NCI-H2196 treated with DMSO at 0.1 percent for 48 hours (cell line): ENCODE data around the gene ABLIM1.

Source experiments
- DNase-seq: peaks from one replicate; lab custom pipeline; 2025; ENCODE audit not compliant: unreplicated experiment; lab: John Stamatoyannopoulos, UW

Gene ABLIM1

DNA sequence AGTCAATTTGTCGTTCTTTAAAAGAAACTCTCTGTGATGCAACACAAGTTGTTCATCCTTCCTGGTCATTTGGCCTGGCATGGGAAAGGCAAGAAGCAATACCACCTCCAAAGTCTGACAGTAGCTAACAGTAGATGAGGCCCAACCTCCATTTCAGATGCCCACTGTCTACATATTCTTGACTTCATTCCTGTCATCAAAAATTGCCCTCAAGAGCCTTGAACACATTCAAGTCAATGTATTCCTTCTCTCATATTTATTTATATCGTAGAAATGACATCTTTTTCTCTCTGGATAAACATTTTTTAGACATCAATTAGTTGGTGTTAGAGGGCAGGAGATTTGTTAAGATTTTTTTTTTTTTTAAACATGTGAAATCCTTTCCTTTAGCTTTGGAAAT lies 33.7 kb downstream of the ABLIM1 start:
- no peak for DNase-seq

DNA sequence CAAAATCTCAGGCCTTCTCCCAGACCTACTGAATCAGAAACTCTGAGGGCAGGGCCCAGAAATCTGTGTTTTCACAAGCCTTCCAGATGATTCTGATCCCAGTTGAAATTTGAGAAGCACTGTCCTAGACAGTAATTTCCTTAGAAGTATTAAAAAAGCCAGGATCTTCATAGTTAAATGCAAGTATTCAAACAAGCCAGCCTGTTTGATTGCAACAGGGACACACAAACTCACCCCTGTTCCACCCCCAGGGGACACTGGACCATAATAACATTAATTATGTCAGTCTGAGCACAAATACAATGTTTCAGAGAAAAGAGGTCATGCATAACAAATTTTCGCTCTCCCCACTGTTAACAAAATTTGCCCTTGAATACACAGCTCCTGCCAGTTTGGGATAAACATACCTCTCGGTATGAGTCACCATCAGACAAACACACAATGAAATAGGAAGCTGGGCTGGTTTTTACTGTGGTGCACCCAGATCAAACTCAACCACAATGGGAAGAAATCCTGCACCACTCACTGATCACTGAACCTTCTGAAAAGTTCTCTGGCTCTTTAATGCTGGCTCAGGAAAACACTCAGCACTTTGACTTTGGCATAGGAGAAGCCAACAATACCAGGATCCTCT lies 34.3 kb downstream of the ABLIM1 start:
- DNase-seq: peak; percentile 3

DNA sequence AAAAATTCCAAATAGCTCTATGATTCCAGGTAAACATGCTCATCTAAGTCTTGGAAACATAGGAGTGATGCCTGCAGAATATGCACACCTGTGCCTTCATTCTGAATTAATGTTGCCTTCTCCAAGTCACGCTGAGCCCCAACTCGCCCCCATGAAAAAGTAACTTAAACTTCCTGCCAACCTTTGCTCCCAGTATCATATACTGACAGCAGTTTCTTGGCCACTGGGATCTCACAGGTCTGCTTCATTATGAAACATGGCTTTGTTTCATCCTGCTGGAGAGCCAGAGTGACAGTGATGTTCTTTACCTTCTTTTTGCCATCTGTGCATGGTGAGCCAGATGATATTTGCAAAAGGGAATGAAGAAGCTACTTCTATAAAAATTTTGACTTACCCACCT lies 34.9 kb downstream of the ABLIM1 start:
- DNase-seq: no peak

DNA sequence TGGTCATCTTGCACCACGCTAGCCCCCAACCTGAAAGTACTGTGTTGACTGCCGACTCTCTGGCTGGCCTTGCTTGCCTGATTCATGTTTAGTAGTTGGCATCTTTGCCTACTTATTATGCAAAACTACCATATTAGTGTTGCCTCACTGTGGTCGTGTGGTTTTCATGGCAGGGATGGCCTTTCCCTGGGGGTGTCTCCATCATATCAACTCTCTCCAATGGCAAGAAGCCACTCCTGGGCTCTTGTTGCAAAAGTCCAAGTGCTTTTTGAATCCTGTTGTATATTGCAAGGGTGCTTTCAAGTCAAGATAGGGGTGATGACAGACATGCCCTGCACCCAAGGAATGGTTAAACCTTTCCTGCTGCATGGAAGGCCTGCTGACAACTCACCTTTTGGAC lies 39.4 kb downstream of the ABLIM1 start:
- DNase-seq: no peak

DNA sequence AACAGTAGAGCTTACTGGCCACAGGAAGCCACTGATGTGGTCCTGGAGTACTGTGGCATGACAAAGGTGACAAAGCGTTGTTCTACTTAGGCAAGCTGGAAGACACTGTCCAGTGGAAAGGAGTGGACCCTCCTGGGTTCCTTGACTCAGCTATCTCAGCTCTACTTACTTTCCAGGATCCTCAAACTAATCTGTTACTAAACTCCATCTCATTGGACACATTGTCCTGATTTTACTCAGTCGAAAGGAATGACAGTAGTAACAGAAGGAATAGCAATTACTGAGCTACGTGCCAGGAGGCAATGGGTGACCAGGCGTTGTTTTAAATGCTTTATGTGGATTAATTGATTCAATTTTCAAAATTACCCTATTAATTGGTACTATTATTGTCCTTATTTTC lies 41.6 kb downstream of the ABLIM1 start:
- no peak for DNase-seq

DNA sequence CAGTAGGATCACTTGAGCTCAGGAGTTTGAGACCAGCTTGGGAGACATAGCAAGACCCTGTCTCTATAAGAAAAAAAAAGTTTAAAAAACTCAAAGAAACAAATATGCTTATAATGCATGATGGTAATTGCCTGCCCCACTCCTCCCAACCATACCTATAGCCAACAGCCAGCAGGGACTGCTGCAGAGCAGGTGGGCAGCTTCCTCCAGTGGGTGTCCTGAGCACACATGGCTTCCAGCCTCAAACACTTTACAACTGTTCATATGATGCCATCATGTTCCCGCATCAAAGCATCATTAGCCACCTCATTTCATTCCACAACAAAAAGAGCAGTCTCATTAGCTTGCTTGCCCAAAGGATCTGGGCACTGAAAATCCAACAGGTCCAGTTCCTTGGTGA lies 42.0 kb downstream of the ABLIM1 start:
- DNase-seq: no peak

DNA sequence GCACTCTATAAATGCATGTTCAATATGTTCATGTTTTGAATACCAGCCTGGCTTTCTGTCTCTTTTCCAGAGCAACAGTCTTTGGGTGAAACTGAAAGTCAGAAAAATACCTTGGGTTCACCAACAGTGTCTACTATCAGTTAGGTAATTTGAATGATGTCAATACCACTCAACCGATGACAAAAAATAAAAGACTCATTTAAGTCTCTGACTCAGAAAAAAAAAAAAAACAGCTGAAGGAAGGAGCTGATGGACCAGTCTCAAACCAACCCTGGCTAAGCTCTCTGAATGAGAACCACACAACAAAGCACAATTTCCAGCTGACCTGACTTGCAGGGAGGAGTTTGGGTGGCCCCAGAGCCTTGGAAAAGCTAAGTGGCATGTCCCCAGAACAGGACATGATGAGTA lies 42.5 kb downstream of the ABLIM1 start:
- no peak for DNase-seq

DNA sequence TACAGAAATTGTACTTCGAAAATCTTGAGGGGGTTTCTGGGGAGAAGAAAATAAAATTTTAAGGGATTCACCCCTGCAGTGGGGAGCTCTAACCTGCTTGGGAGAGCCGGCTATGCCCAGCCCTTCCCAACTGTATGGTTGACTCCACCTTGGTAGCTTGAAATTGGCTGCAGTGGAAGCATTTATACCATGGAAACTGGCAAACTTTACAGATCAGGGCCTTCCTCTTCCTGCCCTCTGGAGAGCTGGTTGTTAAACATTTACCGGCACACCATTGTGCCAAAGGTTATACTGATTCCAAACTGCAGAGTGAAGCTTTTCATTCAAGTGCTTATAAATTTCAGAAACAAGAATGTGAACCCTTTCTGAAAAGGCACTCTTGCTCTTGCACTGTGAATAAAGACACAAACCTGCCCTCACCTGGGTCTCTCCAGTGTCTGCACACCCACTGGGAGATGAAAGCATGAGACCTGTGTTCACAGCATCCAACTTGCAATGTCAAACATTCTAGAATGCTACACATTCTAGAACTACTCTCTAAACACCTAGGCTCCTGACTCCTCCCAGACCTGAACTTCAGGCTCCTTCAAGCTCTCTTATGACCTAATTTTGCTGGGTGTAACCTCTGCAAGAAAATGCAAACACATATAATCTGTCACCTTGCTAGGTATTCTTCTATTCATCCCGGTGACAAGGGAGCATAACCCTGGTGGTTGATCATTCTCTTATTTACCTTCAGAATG lies 44.7 kb downstream of the ABLIM1 start:
- DNase-seq: no peak

DNA sequence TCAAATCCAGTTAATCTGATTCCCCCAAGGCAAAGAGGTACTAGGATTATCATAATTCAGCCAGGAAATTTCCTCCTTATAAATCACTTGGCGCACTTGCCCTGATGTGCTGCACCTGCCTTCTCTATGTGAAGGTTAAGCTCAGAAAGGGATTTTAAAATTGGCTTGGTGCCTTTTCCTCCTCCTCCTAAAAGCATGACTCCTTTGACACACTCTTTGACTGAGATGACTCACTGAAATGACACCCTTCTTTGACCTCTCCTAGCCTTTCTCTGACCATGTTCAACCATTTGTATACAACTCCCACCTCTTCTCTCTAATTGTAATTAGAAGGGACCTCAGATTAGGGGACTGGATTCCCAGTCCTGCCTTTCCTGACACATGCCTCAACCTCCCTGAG lies 46.5 kb downstream of the ABLIM1 start:
- no peak for DNase-seq

DNA sequence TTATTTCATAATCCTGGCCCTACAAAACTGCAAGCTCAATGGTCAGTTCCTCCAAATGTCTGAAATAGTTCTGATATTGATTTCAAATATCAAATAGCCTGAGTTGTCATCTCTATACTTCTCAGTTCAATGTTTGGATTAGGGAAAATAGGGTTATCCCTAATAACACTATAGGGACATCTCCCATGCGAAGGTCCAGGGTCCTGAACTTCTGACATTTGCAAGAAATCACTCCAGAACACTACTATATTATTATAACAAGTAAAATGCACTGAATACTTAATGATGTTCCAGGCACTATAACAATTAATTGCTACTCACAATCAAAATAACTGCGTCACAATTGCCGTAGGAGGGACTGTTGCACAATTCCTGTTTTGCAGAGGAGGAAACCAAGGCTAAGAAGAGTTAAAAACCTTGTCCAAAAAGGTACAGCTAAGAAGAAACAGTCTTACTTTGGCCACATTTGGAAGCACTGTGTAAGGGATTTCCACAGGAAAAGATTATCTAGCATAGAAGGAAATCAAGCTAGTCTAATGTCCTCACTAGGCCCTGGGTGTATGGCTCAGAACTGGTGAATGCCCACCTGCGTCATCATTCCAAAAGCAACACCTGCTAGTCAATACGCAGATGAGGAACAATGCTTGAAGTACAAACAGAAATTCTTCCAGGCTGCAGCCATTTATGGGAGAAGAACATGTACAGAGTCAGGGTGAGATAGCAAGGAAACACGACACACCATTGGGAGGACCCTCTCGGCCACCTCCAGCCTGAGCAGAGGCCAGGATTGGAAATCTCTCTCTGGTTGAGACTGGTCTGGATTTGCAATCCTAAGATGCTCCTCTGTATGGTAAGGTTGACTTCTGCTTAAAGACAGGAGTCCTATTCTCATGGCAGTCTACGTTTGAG lies 48.3 kb downstream of the ABLIM1 start:
- no peak for DNase-seq

DNA sequence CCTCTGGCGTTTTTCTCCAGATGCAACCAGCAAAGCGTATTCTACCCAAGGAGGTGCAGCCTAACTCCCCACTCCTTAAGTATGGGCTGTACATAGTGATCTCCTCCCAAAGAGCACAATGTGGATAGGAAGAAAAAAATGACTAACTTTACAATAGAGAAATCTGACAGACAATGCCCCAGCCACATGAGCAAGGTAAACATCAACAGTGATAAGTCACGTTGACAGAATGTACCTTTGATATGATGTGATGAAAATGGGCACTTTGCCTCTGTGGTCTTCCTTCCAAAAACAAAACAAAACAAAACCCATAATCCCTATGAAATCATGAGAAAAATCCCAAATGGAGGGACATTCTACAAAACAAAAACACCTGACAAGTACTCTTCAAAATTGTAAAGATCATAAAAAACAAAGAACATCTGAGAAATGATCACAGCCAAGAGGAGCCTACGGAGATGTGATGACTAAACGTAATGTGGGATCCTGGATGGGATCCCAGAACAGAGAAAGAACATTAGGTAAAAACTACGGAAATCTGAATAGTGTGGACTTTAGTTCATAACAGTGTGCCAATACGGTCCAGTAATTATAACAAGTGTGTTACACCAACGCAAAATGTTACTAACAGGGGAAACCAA lies 50.6 kb downstream of the ABLIM1 start:
- no peak for DNase-seq

DNA sequence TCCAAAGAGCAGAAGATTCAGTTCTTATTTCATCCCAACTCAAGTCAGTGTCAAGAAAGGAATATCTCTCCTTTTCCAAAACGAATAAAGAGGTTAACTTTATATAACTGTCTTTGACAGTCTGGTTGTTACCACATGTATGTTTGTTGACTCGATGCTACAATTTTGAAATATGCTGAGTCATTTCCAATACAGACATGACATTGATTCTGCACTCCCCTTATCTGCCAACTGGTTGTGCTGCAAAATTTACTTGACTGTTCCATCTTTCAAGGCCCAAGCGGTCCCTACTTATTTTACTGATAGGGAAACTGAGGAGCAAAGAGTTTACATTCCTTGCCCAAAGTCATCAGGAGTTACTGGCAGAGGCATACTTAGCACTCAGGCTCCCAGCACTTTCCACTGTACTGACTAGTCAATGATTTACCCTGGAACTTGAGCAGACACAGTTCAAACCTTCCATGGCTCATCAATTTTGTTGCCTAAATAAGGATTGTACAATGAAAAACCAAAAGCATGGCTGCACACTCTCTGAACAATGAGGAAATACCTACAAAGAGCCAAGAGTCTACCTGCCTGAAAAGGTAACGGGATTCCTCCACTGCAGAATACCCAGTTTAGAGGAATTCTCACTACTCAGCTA lies 52.8 kb downstream of the ABLIM1 start:
- DNase-seq: no peak

DNA sequence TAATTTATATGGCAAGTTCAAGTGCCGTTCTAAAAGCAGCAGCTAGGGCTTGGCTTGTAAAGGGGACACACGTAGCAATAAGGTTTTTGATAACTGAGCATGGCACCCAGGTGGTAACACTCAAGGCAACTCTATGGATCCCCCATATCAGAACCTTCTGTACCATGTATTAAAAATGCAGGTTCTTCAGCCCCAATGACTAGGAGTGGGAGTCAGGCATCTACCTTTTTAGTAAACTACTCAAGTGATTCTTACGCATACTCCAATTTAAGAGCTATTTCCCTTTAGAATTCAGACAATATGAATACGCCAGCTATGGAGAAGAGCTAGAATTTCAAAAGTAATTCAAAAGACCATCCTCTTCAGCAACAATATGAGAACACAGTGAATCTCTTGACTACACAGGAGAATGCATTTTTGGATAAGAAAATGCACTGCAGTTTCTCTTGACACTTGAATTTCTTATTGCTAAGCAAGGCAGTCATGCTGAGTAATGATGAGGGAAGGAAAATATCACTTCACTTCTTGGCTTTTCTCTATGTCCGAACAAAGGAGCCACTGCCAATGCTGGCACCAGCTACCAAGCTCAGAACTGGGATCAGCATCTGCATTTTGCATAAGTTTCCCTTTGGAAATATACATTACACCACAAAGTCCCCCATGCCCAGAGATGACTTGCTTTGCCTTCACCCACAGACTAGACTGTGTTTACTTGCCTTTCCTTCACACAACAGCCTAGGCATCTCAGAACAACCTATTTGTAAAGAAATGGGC lies 53.5 kb downstream of the ABLIM1 start:
- DNase-seq: no peak

DNA sequence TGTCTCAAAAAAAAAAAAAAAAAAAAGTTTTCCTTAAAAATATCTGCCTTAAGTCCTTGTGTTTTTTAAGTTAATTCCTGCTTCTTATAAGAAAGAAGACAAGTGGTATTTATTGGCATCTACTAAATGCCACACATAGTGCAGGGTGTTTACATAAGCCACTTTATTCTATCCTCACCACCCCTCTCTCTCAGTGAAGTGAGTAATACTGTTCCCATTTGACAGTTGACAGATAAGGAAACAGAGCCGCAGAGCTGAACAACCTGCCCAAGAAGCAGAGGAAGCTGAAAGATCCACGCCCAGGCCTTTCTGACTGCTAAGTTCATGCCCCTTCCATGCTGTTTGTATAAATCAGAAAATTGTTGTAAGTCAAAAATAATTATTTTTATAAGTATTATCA lies 54.1 kb downstream of the ABLIM1 start:
- DNase-seq: no peak

DNA sequence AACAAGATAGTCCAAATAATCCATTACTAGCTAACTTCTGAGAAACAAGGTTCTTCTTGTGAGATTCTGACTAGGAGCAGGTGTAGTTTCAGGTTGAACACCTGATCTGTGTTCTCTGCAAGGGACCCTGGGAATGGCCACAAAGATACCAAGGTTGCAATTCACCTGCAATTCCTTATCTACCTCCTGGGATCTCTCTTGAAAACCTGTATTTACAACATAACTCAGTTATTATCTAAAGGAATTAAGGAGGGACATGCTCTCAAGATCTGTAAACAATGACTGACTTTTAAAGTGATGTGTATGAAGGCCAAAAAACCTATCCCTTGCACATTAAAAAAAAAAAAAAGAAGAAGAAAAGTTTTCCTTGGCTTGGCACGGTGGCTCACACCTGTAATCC lies 54.8 kb downstream of the ABLIM1 start:
- DNase-seq: no peak

DNA sequence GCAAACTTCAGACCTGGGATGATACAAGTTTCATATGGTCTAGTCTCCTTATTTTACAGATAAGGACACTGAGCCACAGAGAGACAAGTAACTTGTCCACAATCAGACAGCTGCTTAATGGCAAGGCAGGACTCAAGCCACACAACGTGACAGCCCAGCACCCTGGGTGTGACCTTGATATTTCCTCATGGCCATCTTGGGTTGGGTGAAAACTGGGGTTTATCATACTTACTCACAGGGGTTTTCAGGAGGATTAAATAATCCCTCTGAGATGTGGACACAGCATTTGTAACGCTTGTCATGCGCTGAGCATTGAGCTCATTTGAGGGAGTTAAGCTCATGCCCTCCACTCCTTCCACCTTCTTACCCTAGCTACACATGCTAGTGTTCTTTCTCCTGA lies 58.0 kb downstream of the ABLIM1 start:
- DNase-seq: no peak

DNA sequence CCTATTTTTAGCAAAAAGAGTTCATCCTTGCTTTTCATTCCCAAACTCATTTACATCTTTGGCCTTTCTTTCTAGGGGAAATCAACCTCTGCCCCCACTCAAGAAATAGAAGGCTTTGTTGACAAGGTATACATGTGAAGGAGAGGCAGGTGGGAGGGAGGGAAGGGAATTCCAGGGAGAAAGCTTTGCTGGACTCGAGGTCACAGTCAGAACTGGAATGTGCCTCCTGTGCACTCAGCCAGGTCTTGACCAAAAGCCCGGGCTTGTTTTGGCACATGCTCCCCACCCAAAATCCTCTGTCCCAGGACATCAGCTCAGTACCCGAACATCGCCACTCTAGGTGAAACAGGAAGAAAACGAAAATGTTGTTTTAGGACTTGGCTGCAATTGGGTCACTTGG lies 61.3 kb downstream of the ABLIM1 start:
- DNase-seq: no peak

DNA sequence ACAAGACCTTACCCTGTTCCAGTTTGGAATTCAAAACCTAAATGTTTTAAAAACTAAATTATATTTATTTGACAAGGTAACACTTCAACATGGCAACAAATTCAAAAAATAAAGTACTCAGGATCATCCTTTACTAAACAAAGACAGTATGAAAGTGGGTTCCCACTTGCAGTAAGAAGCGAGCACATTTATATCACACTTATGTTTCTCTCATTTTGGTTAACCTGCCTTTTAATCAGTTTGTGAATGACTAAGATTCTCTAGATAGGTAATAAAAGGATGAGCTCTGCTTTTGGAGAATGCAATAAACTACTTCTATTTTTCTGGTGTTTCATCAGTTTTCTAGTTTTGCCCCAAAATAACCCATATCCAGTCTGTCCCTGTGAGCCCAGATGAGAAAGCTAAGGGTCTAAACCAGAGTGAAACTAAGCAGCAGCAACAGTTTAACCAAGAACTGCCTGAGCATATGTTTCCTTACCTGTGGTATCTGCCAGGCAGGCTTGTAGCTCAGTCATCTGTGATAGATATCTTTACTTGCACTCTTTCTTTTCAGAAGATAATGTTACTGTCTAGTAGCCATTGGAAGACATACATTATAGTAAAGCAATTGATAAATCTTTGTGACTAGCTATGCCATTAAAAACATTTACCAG lies 64.1 kb downstream of the ABLIM1 start:
- DNase-seq: no peak

DNA sequence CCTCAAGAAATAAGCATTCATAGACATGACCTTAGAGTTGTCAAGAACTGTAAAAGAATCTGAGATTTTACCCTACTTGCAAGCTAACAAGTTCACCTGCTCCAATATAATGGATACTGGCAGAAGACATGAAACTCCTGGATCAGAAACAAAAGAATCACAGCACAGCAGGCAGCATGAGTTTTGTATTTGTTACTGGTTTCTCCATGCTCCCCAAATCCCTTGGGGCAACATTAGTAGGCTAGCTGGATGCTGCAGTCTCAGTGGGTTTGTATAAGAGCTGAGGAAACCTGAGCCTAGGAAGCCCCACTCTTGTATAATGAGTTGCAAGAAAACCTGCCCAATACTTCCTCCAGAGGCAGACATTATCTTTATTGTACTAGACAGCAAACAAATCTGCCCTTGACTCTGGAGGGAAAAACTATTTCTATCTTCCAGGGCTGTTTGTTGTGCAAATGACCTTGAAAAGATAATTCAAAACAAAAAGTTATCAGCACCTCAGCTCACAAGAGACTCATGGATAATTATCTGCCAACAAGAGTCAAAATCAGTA lies 64.8 kb downstream of the ABLIM1 start:
- DNase-seq: no peak
